Measurements from ENCODE around the gene PLK2. TPM values are rescaled to one million over a fixed set of nuclear protein-coding genes. Genes with fewer than 3 reads are reported as not detected.

The PLK2 gene
- total RNA-seq, 2 donors from 2014 or later, result 60.1 to 69.4 TPM

DNA sequence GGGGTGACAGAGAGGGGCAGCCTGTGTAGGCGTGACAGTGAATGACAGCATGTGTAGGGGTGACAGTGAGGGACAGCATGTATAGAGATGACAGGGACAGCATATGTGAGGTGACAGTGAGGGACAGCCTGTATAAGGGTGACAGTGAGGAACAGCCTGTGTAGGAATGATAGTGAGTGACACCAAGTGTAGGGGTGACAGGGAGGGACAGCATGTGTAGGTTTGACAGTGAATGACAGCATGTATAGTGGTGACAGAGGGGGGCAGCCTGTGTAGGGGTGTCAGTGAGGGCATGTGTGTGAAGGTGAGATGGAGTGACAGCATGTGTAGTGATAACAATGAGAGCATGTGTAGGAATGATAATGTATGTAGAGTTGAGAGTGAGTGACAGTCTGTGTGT is 22.6 kb upstream of the PLK2 start:
- TF ChIP-seq POLR2AphosphoS5 (IDR thresholded peaks at IDR 0.05) (no peak), POLR2A (IDR thresholded peaks at IDR 0.05) (no peak)
- TF ChIP-seq, protein P1, sequence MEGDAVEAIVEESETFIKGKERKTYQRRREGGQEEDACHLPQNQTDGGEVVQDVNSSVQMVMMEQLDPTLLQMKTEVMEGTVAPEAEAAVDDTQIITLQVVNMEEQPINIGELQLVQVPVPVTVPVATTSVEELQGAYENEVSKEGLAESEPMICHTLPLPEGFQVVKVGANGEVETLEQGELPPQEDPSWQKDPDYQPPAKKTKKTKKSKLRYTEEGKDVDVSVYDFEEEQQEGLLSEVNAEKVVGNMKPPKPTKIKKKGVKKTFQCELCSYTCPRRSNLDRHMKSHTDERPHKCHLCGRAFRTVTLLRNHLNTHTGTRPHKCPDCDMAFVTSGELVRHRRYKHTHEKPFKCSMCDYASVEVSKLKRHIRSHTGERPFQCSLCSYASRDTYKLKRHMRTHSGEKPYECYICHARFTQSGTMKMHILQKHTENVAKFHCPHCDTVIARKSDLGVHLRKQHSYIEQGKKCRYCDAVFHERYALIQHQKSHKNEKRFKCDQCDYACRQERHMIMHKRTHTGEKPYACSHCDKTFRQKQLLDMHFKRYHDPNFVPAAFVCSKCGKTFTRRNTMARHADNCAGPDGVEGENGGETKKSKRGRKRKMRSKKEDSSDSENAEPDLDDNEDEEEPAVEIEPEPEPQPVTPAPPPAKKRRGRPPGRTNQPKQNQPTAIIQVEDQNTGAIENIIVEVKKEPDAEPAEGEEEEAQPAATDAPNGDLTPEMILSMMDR (IDR thresholded peaks at IDR 0.05), result no peak
- Histone ChIP-seq H3K4me1 (replicated peaks) (no peaks in the 10 kb centered on the region), H3K27ac (no peak overlapping the region), H3K4me3 (no peak overlapping the region), H3K27me3 (replicated peaks; ENCODE audit: insufficient read depth) (no peaks in the 10 kb centered on the region), H3K36me3 (no peaks in the 10 kb centered on the region), H3K9me3 (no peaks in the 10 kb centered on the region)
- no peak for DNase-seq (ENCODE audit: low spot score)
- intact Hi-C loops (cut with DNase I), result no loop called here
- WGBS, result 96% methylated on average over 1 of the region's 1 CpG

DNA sequence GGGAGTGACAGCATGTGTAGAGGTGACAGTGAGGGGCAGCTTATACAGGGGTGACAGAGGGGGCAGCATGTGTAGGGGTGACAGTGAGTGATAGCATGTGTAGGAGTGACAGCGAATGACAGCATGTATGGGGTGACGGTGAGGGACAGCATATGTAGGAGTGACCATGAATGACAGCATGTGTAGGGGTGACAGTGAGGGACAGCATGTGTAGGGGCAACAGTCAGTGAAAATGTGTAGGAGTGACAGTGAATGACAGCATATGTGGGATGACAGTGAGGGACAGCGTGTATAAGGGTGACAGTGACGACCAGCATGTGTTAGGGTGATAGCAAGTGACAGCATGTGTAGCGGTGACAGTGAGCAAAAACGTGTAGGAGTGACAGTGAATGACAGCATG is 21.9 kb upstream of the PLK2 start:
- Histone ChIP-seq H3K36me3 (no peaks in the 10 kb centered on the region), H3K4me3 (no peak overlapping the region), H3K4me1 (replicated peaks) (no peaks in the 10 kb centered on the region), H3K27ac (no peak overlapping the region), H3K9me3 (no peaks in the 10 kb centered on the region), H3K27me3 (replicated peaks; ENCODE audit: insufficient read depth) (no peaks in the 10 kb centered on the region)
- 86% methylated on average over 6 of the region's 6 CpGs for WGBS
- no peak for DNase-seq (ENCODE audit: low spot score)
- intact Hi-C loops (cut with DNase I), result no loop called here
- TF ChIP-seq POLR2A (IDR thresholded peaks at IDR 0.05) (no peak), POLR2AphosphoS5 (IDR thresholded peaks at IDR 0.05) (no peak)
- TF ChIP-seq, protein P1 (IDR thresholded peaks at IDR 0.05), result no peak

DNA sequence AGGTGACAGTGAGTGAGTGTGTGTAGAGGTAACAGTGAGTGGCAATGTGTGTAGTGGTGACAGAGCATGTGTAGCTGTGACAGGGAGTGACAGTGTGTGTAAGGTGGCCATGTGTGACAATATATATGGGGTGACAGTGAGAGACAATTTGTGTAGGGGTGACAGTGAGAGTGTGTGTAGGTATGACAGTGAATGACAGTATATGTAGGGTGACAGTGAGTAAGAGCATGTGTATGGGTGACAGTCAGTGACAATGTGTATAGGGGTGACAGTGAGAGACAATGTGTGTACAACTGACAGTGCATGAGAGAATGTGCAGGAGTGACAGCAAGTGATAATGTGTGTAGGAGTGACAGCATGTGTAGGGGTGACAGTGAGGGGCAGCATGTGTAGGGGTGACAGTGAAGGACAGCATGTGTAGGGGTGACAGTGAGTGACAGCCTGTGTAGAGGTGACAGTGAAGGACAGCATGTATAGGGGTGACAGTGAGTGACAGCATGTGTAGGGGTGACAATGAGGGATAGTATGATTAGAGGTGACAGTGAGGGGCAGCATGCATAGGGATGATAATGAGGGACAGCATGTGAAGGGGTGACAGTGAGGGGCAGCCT is 21.3 kb upstream of the PLK2 start:
- no peak for DNase-seq (ENCODE audit: low spot score)
- Histone ChIP-seq H3K4me3 (no peak overlapping the region), H3K4me1 (replicated peaks) (no peaks in the 10 kb centered on the region), H3K27ac (no peak overlapping the region), H3K27me3 (replicated peaks; ENCODE audit: insufficient read depth) (no peaks in the 10 kb centered on the region), H3K9me3 (no peaks in the 10 kb centered on the region), H3K36me3 (no peaks in the 10 kb centered on the region)
- TF ChIP-seq POLR2AphosphoS5 (IDR thresholded peaks at IDR 0.05), result no peak
- TF ChIP-seq POLR2A (IDR thresholded peaks at IDR 0.05), result no peak
- TF ChIP-seq, protein P1 (IDR thresholded peaks at IDR 0.05), result no peak
- intact Hi-C loops (cut with DNase I), result no loop called here

DNA sequence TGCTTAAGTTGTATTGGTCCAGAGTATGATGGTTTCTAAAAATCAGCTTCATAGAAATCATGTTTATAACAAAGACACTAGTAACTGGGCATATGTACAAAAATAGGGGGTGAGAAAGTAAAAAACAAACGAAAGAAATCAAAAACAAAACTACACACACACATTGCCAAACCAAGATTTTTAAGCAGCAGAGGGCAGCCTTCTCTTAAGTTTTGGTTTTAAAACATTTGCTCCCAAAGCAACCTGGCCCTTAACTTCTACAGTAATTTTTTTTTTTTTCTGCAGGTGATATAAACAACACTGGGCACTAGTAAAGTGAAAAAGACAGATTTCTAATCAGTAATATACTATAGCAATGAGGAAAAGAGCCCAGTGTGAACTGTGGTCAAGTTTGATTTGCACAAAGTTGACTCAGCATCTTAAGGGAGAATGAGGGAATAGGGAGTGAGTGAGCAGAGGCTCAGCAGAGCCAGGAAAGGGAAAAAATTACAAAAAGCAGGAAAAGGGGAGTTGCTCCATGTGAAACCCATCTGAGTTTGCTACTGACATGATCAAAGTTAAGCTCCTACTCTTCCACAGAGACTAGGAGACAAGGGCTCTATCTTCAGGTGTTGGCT is 18.0 kb upstream of the PLK2 start:
- TF ChIP-seq POLR2AphosphoS5 (IDR thresholded peaks at IDR 0.05), result no peak
- TF ChIP-seq POLR2A (IDR thresholded peaks at IDR 0.05), result no peak
- TF ChIP-seq, protein P1 (IDR thresholded peaks at IDR 0.05), result peak in 1 of 4 experiments; percentile 16
- no peaks in the 10 kb centered on the region for H3K36me3 ChIP-seq
- intact Hi-C loops (cut with DNase I), result no loop called here
- H3K27me3 ChIP-seq (replicated peaks; ENCODE audit: insufficient read depth), result no peaks in the 10 kb centered on the region
- no peak for DNase-seq (ENCODE audit: low spot score)
- no peaks in the 10 kb centered on the region for H3K4me1 ChIP-seq (replicated peaks)
- no peak overlapping the region for H3K4me3 ChIP-seq
- no peaks in the 10 kb centered on the region for H3K9me3 ChIP-seq
- 21% methylated on average over 1 of the region's 1 CpG for WGBS
- no peak overlapping the region for H3K27ac ChIP-seq

DNA sequence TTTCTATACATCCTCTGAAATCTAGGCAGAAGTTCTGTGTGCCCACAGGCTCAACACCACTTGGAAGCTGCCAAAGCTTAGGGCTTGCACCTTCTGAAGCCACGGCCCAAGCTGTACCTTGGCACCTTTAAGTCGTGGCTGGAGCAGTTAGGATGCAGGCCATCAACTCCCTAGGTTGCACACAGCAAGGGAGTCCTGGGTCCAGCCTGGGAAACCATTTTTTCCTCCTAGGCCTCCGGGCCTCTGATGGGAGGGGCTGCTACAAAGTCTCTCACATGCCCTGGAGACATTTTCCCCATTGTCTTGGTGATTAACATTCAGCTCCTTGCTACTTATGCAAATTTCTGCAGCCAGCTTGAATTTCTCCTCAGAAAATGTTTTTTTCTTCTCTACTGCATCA is 15.5 kb upstream of the PLK2 start:
- no peak overlapping the region for H3K4me3 ChIP-seq
- no peak overlapping the region for H3K27ac ChIP-seq
- no peak for DNase-seq (ENCODE audit: low spot score)
- TF ChIP-seq, protein P1 (IDR thresholded peaks at IDR 0.05), result no peak
- TF ChIP-seq POLR2A (IDR thresholded peaks at IDR 0.05) (no peak), POLR2AphosphoS5 (IDR thresholded peaks at IDR 0.05) (no peak)
- no peaks in the 10 kb centered on the region for H3K4me1 ChIP-seq (replicated peaks)
- WGBS, result 68% methylated on average over 3 of the region's 3 CpGs
- H3K9me3 ChIP-seq, result no peaks in the 10 kb centered on the region
- intact Hi-C loops (cut with DNase I), result no loop called here
- no peaks in the 10 kb centered on the region for H3K36me3 ChIP-seq
- H3K27me3 ChIP-seq (replicated peaks; ENCODE audit: insufficient read depth), result no peaks in the 10 kb centered on the region

Measured in prostate gland (tissue), 2 donors.